IMR-90 (cell line): ENCODE results near the gene WFDC5. TPM values are rescaled to one million over a fixed set of nuclear protein-coding genes. Genes with fewer than 3 reads are reported as not detected.

ENCODE experiments used
- ATAC-seq: fragments of 200-7000 bp; cut with Tn5 transposase; 2 replicates; pipeline ENCODE4 v1.9.1; 2020; ENCODE audit warnings: low read depth, mild to moderate bottlenecking, moderate library complexity
- BruUV-seq: library from RNA; stranded (reverse); fragments of 400-500 nt; replicated peaks from 2 replicates; lab custom pipeline; 2021; lab: Mats Ljungman, UMichigan
- CTCF ChIA-PET: fragments of 300-600 bp; formaldehyde crosslinking; extraction: SDS; loops from one replicate; lab custom pipeline; 2021; ENCODE audit warnings: antibody characterized with exemption; lab: Yijun Ruan, JAX
- POLR2A ChIA-PET: fragments of 300-600 bp; sonication (Branson Sonifier 250); formaldehyde crosslinking; loops from one replicate; lab custom pipeline; 2022; ENCODE audit warnings: antibody characterized with exemption; ENCODE audit not compliant: unreplicated experiment; lab: Charles Lee
- DNase-seq: peaks from one replicate; pipeline ENCODE4 v3.0.0; 2013
- H2AFZ ChIP-seq: replicated peaks from 2 replicates; pipeline ENCODE3; 2013; ENCODE audit warnings: low read length, mild to moderate bottlenecking; ENCODE audit not compliant: poor library complexity
- H2AK5ac ChIP-seq: 2 replicates; pipeline ENCODE4 v1.6.1; 2013; ENCODE audit warnings: low read depth, low read length, inconsistent platforms
- H2AK9ac ChIP-seq: replicated peaks from 2 replicates; pipeline ENCODE3; 2013; ENCODE audit warnings: mild to moderate bottlenecking, low read depth, low read length, moderate library complexity; ENCODE audit not compliant: poor library complexity
- H2BK120ac ChIP-seq: 2 replicates; pipeline ENCODE4 v1.6.1; 2013; ENCODE audit warnings: low read depth, low read length, inconsistent platforms
- H2BK15ac ChIP-seq: 3 replicates; pipeline ENCODE4 v1.6.1; 2013; ENCODE audit warnings: low read depth, low read length, inconsistent platforms
- H2BK20ac ChIP-seq: 2 replicates; pipeline ENCODE4 v1.6.1; 2013; ENCODE audit warnings: low read depth, mild to moderate bottlenecking, inconsistent platforms, low read length, moderate library complexity
- H2BK5ac ChIP-seq: 2 replicates; pipeline ENCODE4 v1.6.1; 2013; ENCODE audit warnings: mild to moderate bottlenecking, low read depth, low read length, inconsistent platforms; ENCODE audit not compliant: poor library complexity, severe bottlenecking
- H3K14ac ChIP-seq: replicated peaks from 2 replicates; pipeline ENCODE4 v1.6.1; 2013; ENCODE audit warnings: low read depth, low read length, inconsistent platforms
- H3K18ac ChIP-seq: 2 replicates; pipeline ENCODE4 v1.6.1; 2013; ENCODE audit warnings: low read depth, low read length, control low read depth
- H3K23ac ChIP-seq: 2 replicates; pipeline ENCODE4 v1.6.1; 2013; ENCODE audit warnings: low read depth, low read length, inconsistent platforms
- H3K27ac ChIP-seq: 2 replicates; pipeline ENCODE4 v1.5.1; 2013; ENCODE audit warnings: mild to moderate bottlenecking, control low read depth, low read length; ENCODE audit not compliant: insufficient read depth
- H3K27me3 ChIP-seq: 2 replicates; pipeline ENCODE4 v1.6.1; 2013; ENCODE audit warnings: low read length; ENCODE audit not compliant: control insufficient read depth, insufficient read depth
- H3K36me3 ChIP-seq: 2 replicates; pipeline ENCODE4 v1.6.1; 2013; ENCODE audit warnings: low read length, mixed read lengths; ENCODE audit not compliant: control insufficient read depth, insufficient read depth
- H3K4ac ChIP-seq: 2 replicates; pipeline ENCODE4 v1.6.1; 2013; ENCODE audit warnings: low read depth, low read length, inconsistent platforms
- H3K4me1 ChIP-seq: 2 replicates; pipeline ENCODE4 v1.6.1; 2013; ENCODE audit warnings: low read length, mixed read lengths; ENCODE audit not compliant: control insufficient read depth, insufficient read depth
- H3K4me2 ChIP-seq: 2 replicates; pipeline ENCODE4 v1.6.1; 2013; ENCODE audit warnings: low read depth, mild to moderate bottlenecking, control low read depth, low read length, moderate library complexity
- H3K4me3 ChIP-seq: 2 replicates; pipeline ENCODE4 v1.5.1; 2013; ENCODE audit warnings: low read depth, mild to moderate bottlenecking, control low read depth, low read length, moderate library complexity; ENCODE audit not compliant: insufficient read depth
- H3K56ac ChIP-seq: 2 replicates; pipeline ENCODE4 v1.6.1; 2013; ENCODE audit warnings: low read length, inconsistent platforms; ENCODE audit not compliant: insufficient read depth; ENCODE audit errors: extremely low read depth
- H3K79me1 ChIP-seq, 2 experiments: 2 replicates each; pipeline ENCODE4 v1.6.1; 2013; ENCODE audit warnings: low read length in 2 of 2, inconsistent platforms in 1 of 2, low read depth in 1 of 2
- H3K9ac ChIP-seq: 2 replicates; pipeline ENCODE4 v1.6.1; 2013; ENCODE audit warnings: low read depth, low read length, control low read depth
- H3K9me1 ChIP-seq: 2 replicates; pipeline ENCODE4 v1.6.1; 2013; ENCODE audit warnings: low read length, inconsistent platforms; ENCODE audit not compliant: insufficient read depth
- H3K9me3 ChIP-seq: 2 replicates; pipeline ENCODE4 v1.6.1; 2013; ENCODE audit warnings: low read length; ENCODE audit not compliant: control insufficient read depth, insufficient read depth
- H4K20me1 ChIP-seq: 2 replicates; pipeline ENCODE4 v1.6.1; 2013; ENCODE audit warnings: low read length, inconsistent platforms; ENCODE audit not compliant: insufficient read depth
- H4K5ac ChIP-seq: 2 replicates; pipeline ENCODE4 v1.6.1; 2013; ENCODE audit warnings: mild to moderate bottlenecking, low read depth, low read length, control low read depth
- H4K8ac ChIP-seq, 2 experiments: 2 replicates each; pipeline ENCODE4 v1.6.1; 2013; ENCODE audit warnings: low read depth in 2 of 2, low read length in 2 of 2, control low read depth in 1 of 2, inconsistent platforms in 1 of 2
- H4K91ac ChIP-seq: 2 replicates; pipeline ENCODE4 v1.6.1; 2013; ENCODE audit warnings: low read depth, low read length, inconsistent platforms; ENCODE audit not compliant: insufficient read depth
- CEBPB ChIP-seq: IDR thresholded peaks from 2 replicates; pipeline ENCODE4 v1.6.1; 2012; ENCODE audit warnings: low read depth, low read length, improper control_type of control experiment
- FOS ChIP-seq: fragments of 150-350 bp; IDR thresholded peaks from 2 replicates; pipeline ENCODE4 v1.6.1; 2016; ENCODE audit warnings: low read depth, low read length
- WGBS, 2 experiments: methylation state at CpG; one replicate each; pipeline versions ENCODE4 v1.1.5 to v1.1.7; 2013; ENCODE audit warnings: missing lambda C conversion rate in 2 of 2; ENCODE audit not compliant: insufficient read length in 1 of 2; ENCODE audit errors: extremely low coverage in 2 of 2; 5-methylcytosine and 5-hydroxymethylcytosine counted together
- dilution Hi-C: fragments of 300-500 bp; cut with HindIII; formaldehyde crosslinking; loops from one replicate; pipeline ENCODE4 v1.14.3; 2018; ENCODE audit warnings: low sequenced_read_pairs; ENCODE audit not compliant: unreplicated experiment
- in situ Hi-C: fragments of 300-500 bp; cut with MboI; formaldehyde crosslinking; loops from 3 replicates; pipeline ENCODE4 v1.14.3; 2019; ENCODE audit warnings: low sequenced_read_pairs, inconsistent platforms, mixed read lengths
- intact Hi-C: fragments of 100-400 bp; cut with micrococcal nuclease; formaldehyde crosslinking; loops from 2 replicates; pipeline ENCODE4 v1.10.0; 2022
- polyA plus RNA-seq, 3 experiments: library from polyadenylated mRNA; depleted of rRNA; stranded (reverse); fragments of >200 nt; gene quantifications; 2 replicates each; pipeline ENCODE4 v1.2.3, GENCODE V29; 2012; ENCODE audit warnings: low replicate concordance in 1 of 3
- total RNA-seq: library from RNA; depleted of rRNA; stranded (reverse); fragments of >200 nt; gene quantifications from 2 replicates; pipeline ENCODE4 v1.2.3, GENCODE V29; 2012
- TF ChIP-seq, protein P1 (sequence below): conservative IDR thresholded peaks from 2 replicates; pipeline ENCODE4 v1.5.1; 2012; ENCODE audit warnings: mild to moderate bottlenecking, low read depth, low read length, improper control_type of control experiment

WFDC5 gene
- total and polyA plus RNA-seq, 2 of the 4 experiments (the other 2 are of a cell fraction), result not detected

DNA sequence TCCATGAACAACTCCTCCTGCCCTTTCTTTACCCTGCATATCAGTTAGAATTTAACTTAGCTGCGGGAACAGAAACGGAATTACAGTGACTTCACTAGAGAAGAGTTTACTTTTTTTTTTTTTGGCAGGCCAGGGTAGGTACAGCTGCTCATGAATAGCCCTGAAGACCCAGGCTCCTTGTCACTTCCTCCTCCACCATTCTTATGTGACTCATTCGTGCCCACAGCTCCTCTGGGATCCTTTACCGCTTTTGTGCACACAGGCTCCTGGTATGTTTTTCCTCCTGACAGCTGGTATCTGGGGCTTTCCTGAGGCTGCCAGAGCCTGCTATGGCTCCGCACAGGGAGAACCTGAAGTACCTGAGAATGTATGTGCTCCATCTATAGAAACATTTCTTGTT is 10.2 kb downstream of the WFDC5 start:
- H3K4ac ChIP-seq, result no peak overlapping the region
- dilution Hi-C loops, result no loop called here
- H4K8ac ChIP-seq, result no peak overlapping the region
- no peak overlapping the region for H4K91ac ChIP-seq
- DNase-seq (peak; percentile 76), ATAC-seq (peak; percentile 44; the same call in 1 of the 2 replicates)
- no peak overlapping the region for H3K23ac ChIP-seq
- in situ Hi-C loops, result loop anchor here (25.0 kb wide), 1 partner anchor 183 kb away; no protein-coding TSS in a partner anchor
- intact Hi-C loops, result no loop called here
- no peak overlapping the region for H4K5ac ChIP-seq
- H4K20me1 ChIP-seq, result no peaks in the 10 kb centered on the region
- no peaks in the 10 kb centered on the region for H3K9me3 ChIP-seq
- H3K79me1 ChIP-seq, result no peaks in the 10 kb centered on the region
- POLR2A ChIA-PET, result no interaction called here
- H3K4me2 ChIP-seq, result no peak overlapping the region
- H3K18ac ChIP-seq, result no peak overlapping the region
- no peak overlapping the region for H2AK5ac ChIP-seq
- no peak overlapping the region for H2BK5ac ChIP-seq
- no peak overlapping the region for H3K27ac ChIP-seq
- CTCF ChIA-PET, result interaction anchor here (0.6 to 1.3 kb wide), 3 partner anchors 13 to 198 kb away, joined by 3 to 13 read pairs (median 4); no protein-coding TSS in a partner anchor
- no peak overlapping the region for H3K4me3 ChIP-seq
- H2AFZ ChIP-seq, result no peak overlapping the region
- TF ChIP-seq, protein P1, sequence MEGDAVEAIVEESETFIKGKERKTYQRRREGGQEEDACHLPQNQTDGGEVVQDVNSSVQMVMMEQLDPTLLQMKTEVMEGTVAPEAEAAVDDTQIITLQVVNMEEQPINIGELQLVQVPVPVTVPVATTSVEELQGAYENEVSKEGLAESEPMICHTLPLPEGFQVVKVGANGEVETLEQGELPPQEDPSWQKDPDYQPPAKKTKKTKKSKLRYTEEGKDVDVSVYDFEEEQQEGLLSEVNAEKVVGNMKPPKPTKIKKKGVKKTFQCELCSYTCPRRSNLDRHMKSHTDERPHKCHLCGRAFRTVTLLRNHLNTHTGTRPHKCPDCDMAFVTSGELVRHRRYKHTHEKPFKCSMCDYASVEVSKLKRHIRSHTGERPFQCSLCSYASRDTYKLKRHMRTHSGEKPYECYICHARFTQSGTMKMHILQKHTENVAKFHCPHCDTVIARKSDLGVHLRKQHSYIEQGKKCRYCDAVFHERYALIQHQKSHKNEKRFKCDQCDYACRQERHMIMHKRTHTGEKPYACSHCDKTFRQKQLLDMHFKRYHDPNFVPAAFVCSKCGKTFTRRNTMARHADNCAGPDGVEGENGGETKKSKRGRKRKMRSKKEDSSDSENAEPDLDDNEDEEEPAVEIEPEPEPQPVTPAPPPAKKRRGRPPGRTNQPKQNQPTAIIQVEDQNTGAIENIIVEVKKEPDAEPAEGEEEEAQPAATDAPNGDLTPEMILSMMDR, result no peak
- TF ChIP-seq FOS (no peak), CEBPB (no peak)
- no TSS peak for BruUV-seq
- no peaks in the 10 kb centered on the region for H3K36me3 ChIP-seq
- no peak overlapping the region for H3K56ac ChIP-seq
- no peak overlapping the region for H2BK120ac ChIP-seq
- no peak overlapping the region for H2AK9ac ChIP-seq
- H3K14ac ChIP-seq, result no peak overlapping the region
- WGBS, 2 experiments, result no CpG with 5 or more reads among the region's 5 CpGs
- H3K4me1 ChIP-seq, result no peaks in the 10 kb centered on the region
- H3K9me1 ChIP-seq, result no peaks in the 10 kb centered on the region
- no peak overlapping the region for H2BK15ac ChIP-seq
- no peak overlapping the region for H3K9ac ChIP-seq
- no peak overlapping the region for H2BK20ac ChIP-seq
- peaks cover 28% of the 10 kb centered on the region for H3K27me3 ChIP-seq
